Lower lobe of right lung (tissue), 2 donors: ENCODE results near the gene RICTOR. TPM values are rescaled to one million over a fixed set of nuclear protein-coding genes. Genes with fewer than 3 reads are reported as not detected.

Experiments used
- ATAC-seq, 2 donors: fragments of 200-7000 bp; cut with Tn5 transposase; one replicate each; pipeline ENCODE4 v1.9.1; 2020 to 2022; ENCODE audit warnings: mild to moderate bottlenecking in 2 of 2, moderate library complexity in 2 of 2
- DNase-seq: peaks from one replicate; pipeline ENCODE4 v3.0.0-alpha.2; 2020
- H3K27ac ChIP-seq: fragments of 200-600 bp; one replicate; pipeline ENCODE4 v1.8.0; 2022
- H3K27me3 ChIP-seq: fragments of 200-600 bp; one replicate; pipeline ENCODE4 v1.8.0; 2022; ENCODE audit warnings: low read depth
- H3K36me3 ChIP-seq: fragments of 200-600 bp; one replicate; pipeline ENCODE4 v1.8.0; 2022; ENCODE audit warnings: mild to moderate bottlenecking
- H3K4me1 ChIP-seq: fragments of 200-600 bp; one replicate; pipeline ENCODE4 v1.8.0; 2022
- H3K4me3 ChIP-seq: fragments of 200-600 bp; one replicate; pipeline ENCODE4 v1.8.0; 2022; ENCODE audit warnings: mild to moderate bottlenecking
- H3K9me3 ChIP-seq: fragments of 200-600 bp; one replicate; pipeline ENCODE4 v1.8.0; 2022
- CTCF ChIP-seq: fragments of 200-600 bp; IDR thresholded peaks from one replicate; pipeline ENCODE4 v1.8.0; 2022; ENCODE audit warnings: antibody characterized with exemption, mild to moderate bottlenecking
- intact Hi-C: fragments of 100-400 bp; cut with DNase I; formaldehyde crosslinking; loops from one replicate; pipeline ENCODE4 v1.11.0; 2022
- total RNA-seq: library from RNA; stranded (reverse); fragmentation: NEBNext Ultra II Directional; extraction: Animal tissue kit (Norgen Biotek cat#: 25700); gene quantifications from one replicate; pipeline ENCODE4 v1.2.1, GENCODE V29; 2021
- donor health status: DM: no; HTN: yes; CAD: no; lungs with severe emphysema.

RICTOR gene
- total RNA-seq, 1 donor from 2014 or later = 52.1 TPM

- ATAC-seq = no peak
- Histone ChIP-seq H3K9me3 (no peaks in the 10 kb centered on the region), H3K27me3 (no peaks in the 10 kb centered on the region), H3K4me3 (no peak overlapping the region), H3K36me3 (no peaks in the 10 kb centered on the region), H3K27ac (no peak overlapping the region), H3K4me1 (no peaks in the 10 kb centered on the region)
- TF ChIP-seq CTCF = no peak
- no peak for DNase-seq
- intact Hi-C loops = no loop called here
These were observed 19.2 kb upstream of the RICTOR start for GRCh38 chr5:39093352-39093751.

DNA sequence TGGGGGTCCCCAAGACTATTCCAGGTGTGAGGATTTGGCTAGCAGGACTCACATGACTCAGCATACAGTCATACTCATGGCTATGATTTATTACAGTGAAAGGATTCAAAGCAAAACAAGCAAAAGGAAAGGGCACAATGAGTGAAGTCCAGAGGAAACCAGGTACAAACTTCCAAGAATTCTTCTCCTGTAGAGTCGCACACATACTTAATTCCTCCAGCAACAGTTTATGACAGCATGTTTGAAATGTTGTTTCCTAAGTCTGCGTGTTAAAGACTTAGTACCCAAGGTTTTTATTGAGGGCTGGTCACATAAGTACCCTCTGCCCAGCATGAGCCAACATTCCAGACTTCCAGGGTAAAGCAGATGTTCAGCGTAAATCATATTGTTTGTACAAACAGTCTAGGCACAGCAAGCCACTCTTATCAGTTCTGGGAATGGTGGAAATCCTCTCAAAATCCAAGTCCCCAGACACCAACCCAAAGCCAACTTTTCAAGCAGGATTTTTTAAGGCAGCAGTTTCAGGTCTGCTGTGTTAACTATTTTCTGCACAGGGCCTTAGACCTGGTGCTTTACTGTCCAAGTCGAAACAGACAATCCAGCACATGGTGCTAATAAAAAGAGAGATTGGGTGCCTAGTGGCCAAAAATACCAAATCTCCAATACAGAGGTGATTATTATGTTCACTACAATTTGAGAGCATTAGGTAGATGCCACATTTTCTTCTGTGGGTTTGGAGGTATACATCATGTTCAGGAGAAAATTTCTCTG lies 18.6 kb upstream of the RICTOR start:
- ATAC-seq = no peak
- TF ChIP-seq CTCF = no peak

GRCh38 chr5:39091940-39092580 lies 17.9 kb upstream of the RICTOR start:
- intact Hi-C loops = no loop called here
- no peak overlapping the region for H3K4me3 ChIP-seq
- no peaks in the 10 kb centered on the region for H3K27me3 ChIP-seq
- TF ChIP-seq CTCF = no peak
- H3K36me3 ChIP-seq = no peaks in the 10 kb centered on the region
- DNase-seq (no peak), ATAC-seq (no peak)
- H3K4me1 ChIP-seq = no peaks in the 10 kb centered on the region
- H3K27ac ChIP-seq = no peak overlapping the region
- no peaks in the 10 kb centered on the region for H3K9me3 ChIP-seq

More for the DNA sequence above, 18.6 kb upstream of the RICTOR start:
- H3K4me1 ChIP-seq = no peaks in the 10 kb centered on the region
- H3K9me3 ChIP-seq = no peaks in the 10 kb centered on the region
- no peak overlapping the region for H3K4me3 ChIP-seq
- intact Hi-C loops = no loop called here
- DNase-seq = no peak
- no peaks in the 10 kb centered on the region for H3K27me3 ChIP-seq
- no peaks in the 10 kb centered on the region for H3K36me3 ChIP-seq
- H3K27ac ChIP-seq = no peak overlapping the region

- no peaks in the 10 kb centered on the region for H3K36me3 ChIP-seq
- no peak for ATAC-seq
- H3K4me3 ChIP-seq = no peak overlapping the region
- no peaks in the 10 kb centered on the region for H3K27me3 ChIP-seq
- intact Hi-C loops = loop anchor here (10.0 kb wide), 1 partner anchor 89 kb away; no protein-coding TSS in a partner anchor
- TF ChIP-seq CTCF = no peak
- H3K27ac ChIP-seq = no peak overlapping the region
- no peak for DNase-seq
- H3K9me3 ChIP-seq = no peaks in the 10 kb centered on the region
- peaks cover 9% of the 10 kb centered on the region for H3K4me1 ChIP-seq
These were observed 9.8 kb upstream of the RICTOR start for GRCh38 chr5:39083968-39084367.

- TF ChIP-seq CTCF = no peak
- intact Hi-C loops = loop anchor here (10.0 kb wide), 1 partner anchor 88 kb away; no protein-coding TSS in a partner anchor
- no peaks in the 10 kb centered on the region for H3K36me3 ChIP-seq
- no peaks in the 10 kb centered on the region for H3K27me3 ChIP-seq
- ATAC-seq = no peak
- H3K27ac ChIP-seq = no peak overlapping the region
- no peak overlapping the region for H3K4me3 ChIP-seq
- peaks cover 9% of the 10 kb centered on the region for H3K4me1 ChIP-seq
- no peak for DNase-seq
- no peaks in the 10 kb centered on the region for H3K9me3 ChIP-seq
These were observed 8.8 kb upstream of the RICTOR start for GRCh38 chr5:39082995-39083394.
